ENCODE data around the gene IL17RA.

DNA sequence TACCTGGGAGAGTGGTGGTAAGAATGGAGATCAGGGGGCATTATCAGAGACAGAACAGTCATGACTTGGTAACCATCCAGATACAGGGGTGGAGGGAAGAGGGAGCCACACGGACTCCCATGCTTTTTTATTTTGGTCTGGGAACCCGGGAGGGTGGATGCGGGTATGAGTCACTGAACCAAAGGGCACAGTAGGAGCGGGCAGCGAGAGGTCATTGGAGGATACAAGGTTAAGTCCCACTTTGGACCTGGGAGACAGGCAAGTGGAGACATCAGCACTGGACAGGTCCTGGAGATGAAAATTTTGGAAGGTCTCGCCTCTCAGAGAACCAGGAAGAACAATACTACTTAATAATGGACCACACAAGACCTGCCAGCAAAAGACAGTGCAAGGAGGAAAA, 67.5 kb downstream of the IL17RA start:
- TF ChIP-seq, protein P1, sequence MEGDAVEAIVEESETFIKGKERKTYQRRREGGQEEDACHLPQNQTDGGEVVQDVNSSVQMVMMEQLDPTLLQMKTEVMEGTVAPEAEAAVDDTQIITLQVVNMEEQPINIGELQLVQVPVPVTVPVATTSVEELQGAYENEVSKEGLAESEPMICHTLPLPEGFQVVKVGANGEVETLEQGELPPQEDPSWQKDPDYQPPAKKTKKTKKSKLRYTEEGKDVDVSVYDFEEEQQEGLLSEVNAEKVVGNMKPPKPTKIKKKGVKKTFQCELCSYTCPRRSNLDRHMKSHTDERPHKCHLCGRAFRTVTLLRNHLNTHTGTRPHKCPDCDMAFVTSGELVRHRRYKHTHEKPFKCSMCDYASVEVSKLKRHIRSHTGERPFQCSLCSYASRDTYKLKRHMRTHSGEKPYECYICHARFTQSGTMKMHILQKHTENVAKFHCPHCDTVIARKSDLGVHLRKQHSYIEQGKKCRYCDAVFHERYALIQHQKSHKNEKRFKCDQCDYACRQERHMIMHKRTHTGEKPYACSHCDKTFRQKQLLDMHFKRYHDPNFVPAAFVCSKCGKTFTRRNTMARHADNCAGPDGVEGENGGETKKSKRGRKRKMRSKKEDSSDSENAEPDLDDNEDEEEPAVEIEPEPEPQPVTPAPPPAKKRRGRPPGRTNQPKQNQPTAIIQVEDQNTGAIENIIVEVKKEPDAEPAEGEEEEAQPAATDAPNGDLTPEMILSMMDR (IDR thresholded peaks at IDR 0.05; ENCODE audit: insufficient read depth, low read length, poor library complexity, severe bottlenecking), result no peak
- TF ChIP-seq EZH2phosphoT487 (conservative IDR thresholded peaks at IDR 0.05; ENCODE audit: low read length), result no peak
